Activated T-helper 17 cell treated with anti-CD3 and anti-CD28 coated beads, Interleukin-2, amount 50 U/mL, for 72 hours (primary cell): ENCODE results near the gene TNFRSF6B. TPM values are rescaled to one million over a fixed set of nuclear protein-coding genes. Genes with fewer than 3 reads are reported as not detected.
A peak's percentile ranks its signal among the peaks of the same experiment; 100 is the strongest.

Source experiments
- ATAC-seq: fragments of 150-1000 bp; cut with Tn5 transposase; replicated peaks from 2 replicates; pipeline ENCODE4 v1.10.0; 2021; ENCODE audit warnings: mild to moderate bottlenecking, moderate library complexity
- H3K27ac Mint-ChIP-seq: one replicate; pipeline ENCODE4 v1.8.0; 2022; ENCODE audit warnings: mixed read lengths
- H3K27me3 Mint-ChIP-seq: one replicate; pipeline ENCODE4 v1.8.0; 2022; ENCODE audit warnings: mixed read lengths
- H3K36me3 Mint-ChIP-seq: one replicate; pipeline ENCODE4 v1.8.0; 2022; ENCODE audit warnings: low read depth, mild to moderate bottlenecking, mixed read lengths
- H3K4me1 Mint-ChIP-seq: one replicate; pipeline ENCODE4 v1.8.0; 2022; ENCODE audit warnings: mixed read lengths
- H3K4me3 Mint-ChIP-seq: one replicate; pipeline ENCODE4 v1.8.0; 2022; ENCODE audit warnings: mild to moderate bottlenecking, mixed read lengths
- H3K9me3 Mint-ChIP-seq: one replicate; pipeline ENCODE4 v1.8.0; 2022; ENCODE audit warnings: mixed read lengths
- total RNA-seq, 2 donors: library from RNA; stranded (reverse); gene quantifications; one replicate each; pipeline ENCODE4 v1.2.3, GENCODE V29; 2022

TNFRSF6B gene
- total RNA-seq, 2 donors from 2014 or later = not detected

DNA sequence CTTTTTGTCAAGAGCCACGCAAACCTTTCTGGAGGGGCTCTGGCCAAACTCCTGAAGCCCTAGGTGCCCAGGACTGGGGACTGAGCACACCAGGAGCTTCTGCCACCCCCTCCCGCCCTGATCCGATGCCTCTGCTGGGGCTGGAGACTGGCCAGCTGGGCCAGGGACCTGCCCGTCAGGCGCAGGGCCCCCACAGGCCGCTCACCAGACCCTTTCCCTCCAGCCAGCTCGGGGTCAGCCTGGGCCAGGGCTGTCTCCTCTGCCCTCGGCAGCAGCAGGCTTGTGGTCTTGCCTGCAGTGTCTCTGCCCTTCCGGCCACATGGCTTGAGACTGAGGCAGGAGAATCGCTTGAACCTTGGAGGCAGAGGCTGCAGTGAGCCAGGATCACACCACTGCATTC lies 23.8 kb upstream of the TNFRSF6B start:
- Mint-ChIP-seq H3K4me3 (no peak overlapping the region), H3K4me1 (no peaks in the 10 kb centered on the region), H3K27ac (no peak overlapping the region), H3K36me3 (peaks cover 58% of the 10 kb centered on the region), H3K9me3 (no peaks in the 10 kb centered on the region), H3K27me3 (no peaks in the 10 kb centered on the region)
- ATAC-seq = no peak

DNA sequence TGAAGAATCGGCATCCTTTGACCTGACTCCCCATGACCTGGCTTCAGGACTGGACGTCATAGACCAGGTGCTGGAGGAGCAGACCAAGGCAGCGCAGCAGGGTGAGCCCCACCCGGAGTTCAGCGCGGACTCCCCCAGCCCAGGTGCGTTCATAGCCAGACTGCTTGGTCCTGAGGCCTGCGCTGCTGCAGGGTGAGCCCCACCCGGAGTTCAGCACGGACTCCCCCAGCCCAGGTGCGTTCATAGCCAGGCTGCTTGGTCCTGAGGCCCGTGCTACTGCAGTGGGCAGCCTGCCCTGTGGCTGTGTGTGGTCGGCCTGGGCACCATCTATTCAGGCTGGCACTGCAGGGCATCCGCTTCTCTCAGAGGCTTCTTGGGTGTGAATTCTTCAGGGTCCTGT lies 22.5 kb upstream of the TNFRSF6B start:
- H3K27ac Mint-ChIP-seq = no peak overlapping the region
- H3K4me3 Mint-ChIP-seq = no peak overlapping the region
- H3K27me3 Mint-ChIP-seq = no peaks in the 10 kb centered on the region
- H3K36me3 Mint-ChIP-seq = peaks cover 54% of the 10 kb centered on the region
- ATAC-seq = no peak
- H3K9me3 Mint-ChIP-seq = no peaks in the 10 kb centered on the region
- no peaks in the 10 kb centered on the region for H3K4me1 Mint-ChIP-seq

DNA sequence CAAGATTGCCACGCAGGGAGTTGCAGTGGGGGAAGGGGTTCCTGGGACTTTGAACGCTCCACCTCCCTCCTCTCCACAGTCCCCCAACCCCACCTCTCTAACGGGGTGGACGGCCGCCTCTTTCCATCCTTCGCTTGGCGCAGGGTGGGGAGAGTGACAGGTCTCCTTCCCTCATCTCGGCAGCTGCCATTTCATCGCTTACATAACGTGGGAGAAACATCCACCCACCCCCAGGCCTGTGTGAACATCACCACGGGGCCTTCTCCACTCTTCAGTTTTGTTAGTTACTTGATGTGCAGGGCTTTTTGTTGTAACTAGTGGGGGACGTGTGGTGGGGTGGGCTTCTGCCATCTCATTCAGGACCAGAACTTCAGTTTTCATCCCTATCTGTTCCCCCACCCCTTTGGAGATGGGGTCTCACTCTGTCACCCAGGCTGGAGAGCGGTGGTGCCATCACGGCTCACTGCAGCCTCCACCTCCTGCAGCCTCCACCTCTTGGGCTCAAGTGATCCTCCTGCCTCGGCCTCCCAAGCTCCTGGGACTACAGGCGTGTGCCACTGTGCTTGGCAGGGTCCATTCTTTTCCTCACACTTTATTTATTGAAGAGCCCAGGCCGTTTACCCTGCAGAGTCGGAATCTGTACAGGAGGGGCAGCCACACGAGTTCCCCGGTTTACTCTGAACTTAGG lies 20.6 kb upstream of the TNFRSF6B start:
- H3K27ac Mint-ChIP-seq = no peak overlapping the region
- no peak overlapping the region for H3K4me3 Mint-ChIP-seq
- peaks cover 49% of the 10 kb centered on the region for H3K36me3 Mint-ChIP-seq
- no peaks in the 10 kb centered on the region for H3K27me3 Mint-ChIP-seq
- H3K9me3 Mint-ChIP-seq = no peaks in the 10 kb centered on the region
- ATAC-seq = no peak
- H3K4me1 Mint-ChIP-seq = no peaks in the 10 kb centered on the region

DNA sequence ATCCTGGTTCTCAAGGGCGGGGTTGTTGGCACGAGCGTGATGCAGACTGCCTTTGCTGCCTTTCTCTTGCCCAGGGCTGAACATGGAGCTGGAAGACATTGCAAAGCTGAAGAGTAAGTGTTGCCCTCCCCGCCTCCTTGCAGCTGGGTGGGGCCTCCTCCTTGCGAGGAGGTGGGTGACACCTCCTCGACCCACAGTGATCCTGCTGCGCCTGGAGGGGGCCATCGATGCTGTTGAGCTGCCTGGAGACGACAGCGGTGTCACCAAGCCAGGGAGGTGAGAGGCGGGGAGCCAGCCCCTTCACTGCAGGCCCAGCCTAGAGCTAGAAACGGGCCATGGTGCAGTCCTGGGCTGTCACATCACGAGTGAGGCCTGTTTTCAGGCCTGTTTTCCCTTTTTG lies 18.4 kb upstream of the TNFRSF6B start:
- H3K27me3 Mint-ChIP-seq = no peaks in the 10 kb centered on the region
- no peaks in the 10 kb centered on the region for H3K9me3 Mint-ChIP-seq
- no peak overlapping the region for H3K4me3 Mint-ChIP-seq
- no peak for ATAC-seq
- no peaks in the 10 kb centered on the region for H3K4me1 Mint-ChIP-seq
- peaks cover 45% of the 10 kb centered on the region for H3K36me3 Mint-ChIP-seq
- no peak overlapping the region for H3K27ac Mint-ChIP-seq

DNA sequence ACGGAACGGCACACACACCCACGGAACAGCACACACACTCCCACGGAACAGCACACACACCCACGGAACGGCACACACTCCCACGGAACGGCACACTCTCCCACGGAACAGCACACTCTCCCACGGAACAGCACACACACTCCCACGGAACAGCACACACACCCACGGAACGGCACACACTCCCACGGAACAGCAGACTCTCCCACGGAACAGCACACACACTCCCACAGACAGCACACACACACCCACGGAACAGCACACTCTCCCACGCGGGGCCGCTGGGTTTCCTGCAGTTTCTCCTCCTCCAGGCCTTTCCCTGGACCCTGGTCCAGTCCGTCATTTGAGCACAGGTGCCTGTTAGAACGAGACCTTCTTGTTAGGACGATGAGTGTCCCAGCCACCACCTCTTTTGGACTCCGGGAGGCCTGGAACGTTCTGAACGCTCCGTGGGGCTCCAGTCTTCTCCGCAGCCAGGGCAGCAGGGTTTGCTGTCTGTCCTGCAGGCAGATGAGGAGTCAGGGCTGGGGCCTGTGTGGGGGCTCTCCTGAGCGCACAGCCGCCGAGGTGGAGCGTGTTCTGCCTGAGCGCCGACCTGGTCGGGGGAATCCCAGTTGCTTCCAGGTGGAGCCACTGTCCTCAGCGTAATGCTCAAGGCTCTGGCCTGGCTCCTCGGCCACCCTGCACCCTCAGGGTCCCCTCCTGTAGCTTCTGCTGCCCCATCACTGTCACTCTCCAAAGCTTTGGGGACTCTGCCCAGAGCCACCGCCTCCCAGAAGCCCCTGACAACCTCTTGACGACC lies 17.6 kb upstream of the TNFRSF6B start:
- Mint-ChIP-seq H3K27me3 (no peaks in the 10 kb centered on the region), H3K27ac (no peak overlapping the region), H3K9me3 (no peaks in the 10 kb centered on the region), H3K36me3 (peaks cover 39% of the 10 kb centered on the region), H3K4me1 (no peaks in the 10 kb centered on the region), H3K4me3 (no peak overlapping the region)
- no peak for ATAC-seq

DNA sequence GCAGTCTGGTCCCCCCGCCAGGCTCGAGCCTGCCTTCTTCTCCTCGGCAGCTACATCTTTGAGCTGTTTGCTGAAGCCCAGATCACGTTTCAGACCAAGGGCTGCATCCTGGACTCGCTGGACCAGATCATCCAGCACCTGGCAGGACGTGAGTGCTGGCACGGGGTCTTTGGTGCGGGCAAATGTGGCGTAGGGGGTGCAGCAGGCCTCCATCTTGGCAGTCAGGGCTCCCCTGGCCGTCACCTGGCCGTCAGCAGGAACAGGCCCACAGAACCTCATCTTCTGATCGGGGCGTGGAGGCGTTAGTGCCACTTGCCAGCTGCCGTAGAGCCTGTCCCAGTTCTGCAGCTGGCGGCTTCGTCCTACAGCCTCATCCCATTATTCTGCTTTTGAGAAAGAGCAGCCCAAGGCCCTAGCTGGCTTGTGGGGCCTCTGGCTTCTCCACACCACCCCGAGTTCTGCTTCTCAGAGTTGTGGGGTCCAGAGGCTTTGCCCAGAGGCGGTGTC lies 16.6 kb upstream of the TNFRSF6B start:
- Mint-ChIP-seq H3K27me3 (no peaks in the 10 kb centered on the region), H3K4me3 (no peak overlapping the region), H3K27ac (peak overlapping the region; percentile 36), H3K4me1 (no peaks in the 10 kb centered on the region), H3K36me3 (peaks cover 32% of the 10 kb centered on the region), H3K9me3 (no peaks in the 10 kb centered on the region)
- no peak for ATAC-seq

DNA sequence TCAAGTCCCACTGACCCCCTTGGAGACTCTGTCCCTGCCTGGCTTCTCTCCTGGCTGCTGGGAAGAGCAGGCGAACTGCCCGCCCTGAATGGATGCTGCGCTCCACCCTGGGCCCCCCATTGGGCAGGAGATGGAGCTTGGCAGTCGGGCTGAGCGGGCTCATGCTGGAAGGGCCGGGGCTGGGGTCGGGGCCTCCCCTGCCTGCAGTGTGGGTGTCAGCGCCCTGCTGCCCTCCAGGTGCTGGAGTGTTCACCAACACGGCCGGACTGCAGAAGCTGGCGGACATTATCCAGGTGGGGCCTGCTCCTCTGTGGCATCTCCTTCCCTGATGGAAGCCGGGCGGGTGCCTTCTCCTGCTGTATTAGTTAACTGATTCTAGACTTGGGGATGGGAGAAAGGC lies 16.0 kb upstream of the TNFRSF6B start:
- peaks cover 27% of the 10 kb centered on the region for H3K36me3 Mint-ChIP-seq
- no peaks in the 10 kb centered on the region for H3K9me3 Mint-ChIP-seq
- no peaks in the 10 kb centered on the region for H3K4me1 Mint-ChIP-seq
- no peaks in the 10 kb centered on the region for H3K27me3 Mint-ChIP-seq
- no peak for ATAC-seq
- no peak overlapping the region for H3K4me3 Mint-ChIP-seq
- no peak overlapping the region for H3K27ac Mint-ChIP-seq

DNA sequence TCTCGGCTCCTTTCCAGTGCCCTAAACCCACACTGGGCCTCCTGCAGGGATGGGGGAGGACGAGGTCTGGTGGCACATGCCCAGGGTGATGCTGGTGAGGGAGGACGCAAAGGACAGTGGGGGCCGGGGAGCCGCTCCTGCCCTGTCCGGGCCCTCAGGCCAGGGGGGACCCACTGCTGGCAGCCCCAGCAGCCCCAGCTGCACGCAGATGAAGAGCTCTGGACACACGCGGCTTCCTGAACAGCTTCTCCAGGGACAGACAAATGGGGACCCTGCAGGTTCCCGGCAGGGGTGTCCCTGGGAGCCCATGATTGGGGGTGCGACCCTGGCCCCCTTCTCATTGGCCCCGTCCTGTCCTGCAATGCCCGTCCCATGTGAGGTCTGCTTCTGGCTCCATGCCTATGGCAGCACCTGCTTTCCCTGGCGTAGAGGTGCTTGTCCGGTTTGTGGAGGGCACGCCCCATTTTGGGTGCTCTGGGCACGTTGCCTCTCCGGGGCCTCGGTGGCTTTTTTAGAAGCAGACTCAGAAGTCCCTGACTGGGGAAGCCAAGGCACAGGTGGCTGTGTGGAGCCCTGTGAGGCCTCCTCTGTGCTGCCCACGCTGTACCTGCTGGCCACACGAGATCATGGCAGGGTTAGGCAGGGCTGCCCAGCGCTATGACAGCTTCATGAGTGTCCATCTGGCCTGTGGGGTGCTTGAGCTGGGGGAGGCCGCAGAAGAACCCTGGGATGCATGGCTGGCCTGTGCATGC lies 15.4 kb upstream of the TNFRSF6B start:
- Mint-ChIP-seq H3K27ac (no peak overlapping the region), H3K9me3 (no peaks in the 10 kb centered on the region), H3K36me3 (peaks cover 21% of the 10 kb centered on the region), H3K4me3 (no peak overlapping the region), H3K4me1 (no peaks in the 10 kb centered on the region), H3K27me3 (no peaks in the 10 kb centered on the region)
- ATAC-seq = no peak

DNA sequence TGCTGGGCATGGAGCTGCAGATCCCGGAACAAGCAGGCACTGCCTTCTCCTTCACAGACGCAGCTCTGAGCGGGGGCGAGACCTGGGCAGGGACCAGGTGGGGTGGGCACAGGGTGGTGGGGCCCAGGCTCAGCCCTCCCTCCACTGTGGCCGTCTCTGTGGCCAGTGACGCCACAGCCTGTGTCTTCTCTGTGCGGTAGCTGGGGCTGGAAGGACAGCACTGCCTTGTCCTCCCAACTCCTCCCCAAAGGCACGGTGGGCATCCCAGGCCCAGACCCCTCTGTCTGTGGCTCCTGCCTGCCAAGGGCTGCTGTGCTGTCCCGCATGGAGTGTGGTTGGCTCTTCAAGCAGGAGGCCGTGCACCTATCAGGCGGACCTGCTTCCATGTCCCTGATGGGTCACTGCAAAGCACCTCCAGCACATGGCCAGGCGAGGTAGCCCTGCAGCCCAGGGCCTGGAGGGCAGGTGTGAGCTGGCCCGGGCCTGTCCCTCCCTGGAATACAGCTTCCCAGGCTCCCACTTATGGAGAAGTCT lies 14.8 kb upstream of the TNFRSF6B start:
- Mint-ChIP-seq H3K9me3 (no peaks in the 10 kb centered on the region), H3K27me3 (no peaks in the 10 kb centered on the region), H3K27ac (no peak overlapping the region), H3K4me3 (no peak overlapping the region), H3K4me1 (no peaks in the 10 kb centered on the region), H3K36me3 (peaks cover 15% of the 10 kb centered on the region)
- no peak for ATAC-seq

DNA sequence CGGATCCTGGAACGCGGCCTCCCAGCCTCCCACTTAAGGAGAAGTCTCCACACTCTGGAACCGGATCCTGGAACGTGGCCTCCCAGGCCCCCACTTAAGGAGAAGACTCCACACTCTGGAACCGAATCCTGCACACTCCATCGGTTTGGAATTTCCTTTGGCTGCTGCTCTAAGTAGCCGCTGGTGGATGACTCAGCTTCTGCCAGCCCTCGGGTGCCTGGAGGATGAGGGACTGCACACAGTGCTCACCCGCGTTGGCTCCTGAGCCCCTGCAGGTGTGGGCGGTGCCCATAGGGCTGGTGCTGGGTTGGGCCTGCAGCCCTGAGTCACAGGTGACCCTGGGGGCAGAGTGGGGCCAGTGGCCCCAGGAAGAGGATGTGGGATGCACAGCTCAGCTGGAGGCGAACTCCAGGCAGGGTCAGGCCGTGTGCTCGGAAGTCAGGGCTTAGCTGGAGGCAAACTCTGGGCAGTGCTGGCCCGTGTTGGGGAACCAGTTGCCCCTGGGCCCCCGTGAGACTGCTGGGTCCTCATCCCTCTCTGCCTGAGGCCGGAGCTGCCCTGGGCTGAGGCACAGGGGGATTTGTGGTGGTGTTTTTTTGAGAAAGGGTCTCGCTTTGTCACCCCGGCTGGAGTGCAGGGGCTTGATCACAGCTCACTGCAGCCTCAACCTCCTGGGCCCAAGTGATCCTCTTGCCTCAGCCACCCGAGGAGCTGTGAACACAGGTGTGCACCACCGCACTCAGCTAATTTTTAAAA lies 13.9 kb upstream of the TNFRSF6B start:
- H3K9me3 Mint-ChIP-seq = no peaks in the 10 kb centered on the region
- no peaks in the 10 kb centered on the region for H3K4me1 Mint-ChIP-seq
- H3K36me3 Mint-ChIP-seq = peaks cover 9% of the 10 kb centered on the region
- ATAC-seq = peak; percentile 70
- no peaks in the 10 kb centered on the region for H3K27me3 Mint-ChIP-seq
- H3K27ac Mint-ChIP-seq = no peak overlapping the region
- no peak overlapping the region for H3K4me3 Mint-ChIP-seq

DNA sequence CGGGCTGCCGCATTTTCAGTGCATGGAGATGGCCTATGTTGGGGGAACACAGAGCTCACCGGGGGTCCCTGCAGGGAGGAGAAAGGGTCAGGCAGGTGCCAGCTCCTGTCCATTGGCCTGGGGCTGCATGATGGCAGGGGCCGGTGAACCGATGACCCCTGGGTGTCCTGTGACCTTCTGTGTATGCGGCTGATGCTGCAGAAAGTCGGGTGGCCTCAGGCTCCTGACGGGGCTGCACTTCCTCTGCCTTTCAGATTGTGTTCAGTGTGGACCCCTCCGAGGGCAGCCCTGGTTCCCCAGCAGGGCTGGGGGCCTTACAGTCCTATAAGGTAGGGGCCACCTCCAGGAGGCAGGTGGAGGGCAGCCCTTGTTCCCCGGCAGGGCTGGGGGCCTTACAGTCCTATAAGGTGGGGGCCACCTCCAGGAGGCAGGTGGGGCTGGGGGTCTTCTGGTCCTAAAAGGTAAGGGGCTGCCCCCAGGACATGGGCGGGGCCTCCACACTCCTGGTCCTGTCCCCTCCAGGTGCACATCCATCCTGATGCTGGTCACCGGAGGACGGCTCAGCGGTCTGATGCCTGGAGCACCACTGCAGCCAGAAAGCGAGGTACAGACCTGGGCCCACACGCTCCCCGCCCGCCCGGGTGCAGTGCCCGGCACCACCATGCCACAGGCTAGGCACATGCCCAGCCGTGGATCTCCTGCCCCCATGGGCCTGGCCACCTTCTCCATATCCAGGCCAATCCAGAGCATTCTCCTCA lies 11.0 kb upstream of the TNFRSF6B start:
- ATAC-seq = no peak
- Mint-ChIP-seq H3K4me1 (no peaks in the 10 kb centered on the region), H3K36me3 (no peaks in the 10 kb centered on the region), H3K9me3 (no peaks in the 10 kb centered on the region), H3K27me3 (no peaks in the 10 kb centered on the region), H3K4me3 (no peak overlapping the region), H3K27ac (no peak overlapping the region)

DNA sequence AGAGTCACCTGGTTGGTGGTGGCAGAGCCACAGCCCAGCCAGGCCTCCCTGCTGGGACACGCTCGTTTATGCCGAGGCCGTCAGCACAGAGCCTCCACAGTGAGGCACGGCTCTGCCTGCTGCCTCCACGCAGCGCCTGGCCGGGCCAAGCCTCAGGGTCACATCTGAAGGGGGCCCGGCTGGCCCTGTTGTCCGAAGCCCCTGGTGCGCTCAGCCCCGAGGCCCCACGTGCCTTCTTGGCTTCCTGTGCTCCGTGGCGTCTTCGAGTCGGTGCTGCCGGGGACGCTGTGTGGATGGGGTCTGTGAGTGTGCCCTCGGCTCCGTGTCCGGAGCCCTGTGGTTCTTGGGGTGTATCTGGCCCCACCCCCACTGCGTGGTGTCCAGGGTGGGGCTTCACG lies 10.4 kb upstream of the TNFRSF6B start:
- H3K9me3 Mint-ChIP-seq = no peaks in the 10 kb centered on the region
- peak overlapping the region; percentile 44 for H3K4me3 Mint-ChIP-seq
- H3K27ac Mint-ChIP-seq = no peak overlapping the region
- H3K36me3 Mint-ChIP-seq = peaks cover under 1% of the 10 kb centered on the region
- H3K4me1 Mint-ChIP-seq = no peaks in the 10 kb centered on the region
- no peak for ATAC-seq
- H3K27me3 Mint-ChIP-seq = no peaks in the 10 kb centered on the region

DNA sequence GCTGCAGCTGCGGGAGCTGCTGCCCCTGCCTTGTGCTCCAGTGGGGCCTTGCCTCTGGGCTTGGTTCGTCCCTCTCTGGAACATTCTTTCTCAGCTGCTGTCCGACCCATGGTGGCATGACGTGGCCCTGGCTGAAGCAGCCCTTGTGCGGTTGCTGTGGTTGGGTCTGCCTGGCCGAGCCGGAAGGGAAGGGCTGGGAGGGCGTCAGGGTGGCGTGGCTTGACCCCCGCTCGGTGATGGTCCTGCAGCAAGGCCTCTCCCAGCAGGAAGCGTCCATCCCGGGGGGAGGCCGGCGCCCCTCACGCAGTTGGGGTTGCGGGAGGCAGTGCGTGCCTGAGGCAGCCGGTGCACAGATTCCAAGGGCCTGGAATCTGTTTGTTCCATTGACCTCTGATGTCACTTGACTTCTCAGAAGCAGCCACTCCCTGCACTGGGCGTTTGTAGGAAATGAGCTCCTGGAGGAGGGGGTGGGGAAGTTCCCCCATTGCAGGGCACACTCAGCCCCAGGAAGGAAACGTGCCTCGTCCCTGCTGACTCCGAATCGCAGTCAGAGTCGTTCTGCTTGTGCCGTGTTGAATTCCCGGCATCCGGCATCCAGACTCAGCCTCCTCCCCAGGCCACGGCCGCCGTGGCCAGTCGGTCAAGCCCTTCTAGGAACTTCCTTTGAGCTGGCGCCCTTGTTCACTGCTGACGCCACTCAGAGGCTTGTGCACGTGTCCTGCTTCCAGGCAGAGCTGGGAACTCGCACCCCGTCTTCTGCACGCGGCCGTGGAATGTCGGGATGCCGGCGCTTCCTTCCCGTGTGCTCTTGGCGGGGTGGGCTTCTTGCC lies 9.7 kb upstream of the TNFRSF6B start:
- Mint-ChIP-seq H3K27ac (peak overlapping the region; percentile 43), H3K27me3 (no peaks in the 10 kb centered on the region), H3K4me3 (peak overlapping the region; percentile 44), H3K36me3 (peaks cover 6% of the 10 kb centered on the region), H3K9me3 (no peaks in the 10 kb centered on the region), H3K4me1 (peaks cover 4% of the 10 kb centered on the region)
- ATAC-seq = peak; percentile 86
